ENCODE data around the gene GLI3. TPM values are rescaled to one million over a fixed set of nuclear protein-coding genes. Genes with fewer than 3 reads are reported as not detected.

GLI3 gene
- total and polyA plus RNA-seq, 2 experiments from 2014 or later: 15.2 to 27.9 TPM

DNA sequence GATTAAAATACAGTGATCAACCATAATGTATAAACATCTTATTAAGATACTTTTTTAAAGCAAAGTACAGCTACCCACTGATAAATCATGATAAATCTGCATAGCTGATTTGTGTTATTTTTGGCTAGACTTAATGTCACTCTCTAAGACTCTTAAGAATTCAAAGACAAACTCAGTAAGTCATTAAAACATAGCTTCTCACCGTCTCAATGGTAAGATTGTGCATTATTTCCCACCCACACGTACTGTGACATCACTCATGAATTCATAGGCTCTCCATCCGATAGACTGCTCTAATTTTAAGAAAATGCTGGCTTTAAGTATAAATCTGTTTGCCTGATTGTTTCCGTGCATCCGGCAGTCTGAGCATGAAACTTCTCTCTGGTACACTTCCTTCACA is 266.1 kb downstream of the GLI3 start:
- no peaks in the 10 kb centered on the region for H3K27me3 ChIP-seq
- no peak overlapping the region for H3K4me3 ChIP-seq
- H3K9me3 ChIP-seq (ENCODE audit: low read depth): no peaks in the 10 kb centered on the region
- no peak overlapping the region for H3K27ac ChIP-seq
- peaks cover 18% of the 10 kb centered on the region for H3K36me3 ChIP-seq
- no peaks in the 10 kb centered on the region for H3K4me1 ChIP-seq (ENCODE audit: low read depth)
- DNase-seq (ENCODE audit: low read depth in 1 of 2, low spot score in 1 of 2): no peak
- no peak for TF ChIP-seq CTCF (IDR thresholded peaks at IDR 0.05; ENCODE audit: low read depth, low read length)

GRCh38 chr7:41969561-41970105 is 267.4 kb downstream of the GLI3 start:
- Histone ChIP-seq H3K36me3 (peaks cover 22% of the 10 kb centered on the region), H3K9me3 (ENCODE audit: low read depth) (no peaks in the 10 kb centered on the region), H3K4me3 (no peak overlapping the region), H3K27me3 (no peaks in the 10 kb centered on the region), H3K4me1 (ENCODE audit: low read depth) (no peaks in the 10 kb centered on the region), H3K27ac (no peak overlapping the region)
- no peak for TF ChIP-seq CTCF (IDR thresholded peaks at IDR 0.05; ENCODE audit: low read depth, low read length)
- DNase-seq (ENCODE audit: low read depth in 1 of 2, low spot score in 1 of 2): no peak

DNA sequence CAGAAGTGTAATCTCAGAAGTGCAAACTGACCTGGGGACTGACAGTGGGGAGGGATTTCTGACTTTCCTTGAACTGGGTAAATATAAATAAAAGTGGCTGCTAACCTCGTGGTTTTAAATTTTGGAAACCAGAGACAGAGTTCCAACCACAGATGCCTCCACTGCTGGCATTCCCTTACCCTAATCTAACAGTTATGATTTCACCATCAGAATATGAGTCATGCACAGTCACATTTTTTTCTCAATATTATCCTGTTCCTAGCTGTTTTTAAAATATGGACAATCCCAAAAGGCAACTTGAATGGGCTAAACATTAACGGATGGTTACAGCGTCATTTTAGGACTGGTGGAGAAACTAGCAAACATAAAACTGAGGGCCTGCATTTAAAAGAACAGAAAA is 269.9 kb downstream of the GLI3 start:
- no peak for TF ChIP-seq CTCF (IDR thresholded peaks at IDR 0.05; ENCODE audit: low read depth, low read length)
- no peak overlapping the region for H3K27ac ChIP-seq
- no peak overlapping the region for H3K4me3 ChIP-seq
- no peaks in the 10 kb centered on the region for H3K27me3 ChIP-seq
- H3K9me3 ChIP-seq (ENCODE audit: low read depth): no peaks in the 10 kb centered on the region
- H3K36me3 ChIP-seq: peaks cover 28% of the 10 kb centered on the region
- no peaks in the 10 kb centered on the region for H3K4me1 ChIP-seq (ENCODE audit: low read depth)
- DNase-seq (ENCODE audit: low read depth in 1 of 2, low spot score in 1 of 2): peak in 1 of 2 donors; percentile 78

- TF ChIP-seq CTCF (IDR thresholded peaks at IDR 0.05; ENCODE audit: low read depth, low read length): no peak
- Histone ChIP-seq H3K27me3 (no peaks in the 10 kb centered on the region), H3K27ac (no peak overlapping the region), H3K4me3 (no peak overlapping the region), H3K9me3 (ENCODE audit: low read depth) (no peaks in the 10 kb centered on the region), H3K36me3 (peaks cover 21% of the 10 kb centered on the region), H3K4me1 (ENCODE audit: low read depth) (no peaks in the 10 kb centered on the region)
- DNase-seq (ENCODE audit: low read depth in 1 of 2, low spot score in 1 of 2): no peak
Observed at GRCh38 chr7:41965951-41966505, 271.0 kb downstream of the GLI3 start.

GRCh38 chr7:41964849-41965745 is 271.9 kb downstream of the GLI3 start:
- no peak for DNase-seq (ENCODE audit: low read depth in 1 of 2, low spot score in 1 of 2)
- Histone ChIP-seq H3K36me3 (peaks cover 21% of the 10 kb centered on the region), H3K9me3 (ENCODE audit: low read depth) (no peaks in the 10 kb centered on the region), H3K27me3 (no peaks in the 10 kb centered on the region), H3K27ac (no peak overlapping the region), H3K4me1 (ENCODE audit: low read depth) (no peaks in the 10 kb centered on the region), H3K4me3 (no peak overlapping the region)
- TF ChIP-seq CTCF (IDR thresholded peaks at IDR 0.05; ENCODE audit: low read depth, low read length): no peak
